GM06990 (cell line): ENCODE data around the gene CINP.

Experiments used
- DNase-seq: peaks from one replicate; pipeline ENCODE4 v3.0.0-alpha.2; 2011; ENCODE audit not compliant: insufficient read length; ENCODE audit errors: extremely low read depth
- H3K27me3 ChIP-seq: replicated peaks from 2 replicates; pipeline ENCODE4 v1.6.0; 2011; ENCODE audit warnings: low read length; ENCODE audit not compliant: control insufficient read depth, insufficient read depth
- H3K36me3 ChIP-seq: 2 replicates; pipeline ENCODE4 v1.5.1; 2011; ENCODE audit warnings: low read length; ENCODE audit not compliant: control insufficient read depth, insufficient read depth
- H3K4me3 ChIP-seq: replicated peaks from 2 replicates; pipeline ENCODE4 v1.5.1; 2011; ENCODE audit warnings: low read depth, mild to moderate bottlenecking, control low read depth, low read length
- CTCF ChIP-seq: IDR thresholded peaks from 2 replicates; pipeline ENCODE4 v1.5.1; 2011; ENCODE audit warnings: low read length, control low read depth, mild to moderate bottlenecking, inconsistent platforms; ENCODE audit not compliant: insufficient read depth, poor library complexity, severe bottlenecking

CINP gene

GRCh38 chr14:102323102-102323501, 39.6 kb downstream of the CINP start:
- no peak for DNase-seq
- peak; percentile 63 for TF ChIP-seq CTCF
- Histone ChIP-seq H3K36me3 (peaks cover 3% of the 10 kb centered on the region; the same call in 1 of the 2 replicates), H3K4me3 (no peak overlapping the region), H3K27me3 (no peaks in the 10 kb centered on the region)

DNA sequence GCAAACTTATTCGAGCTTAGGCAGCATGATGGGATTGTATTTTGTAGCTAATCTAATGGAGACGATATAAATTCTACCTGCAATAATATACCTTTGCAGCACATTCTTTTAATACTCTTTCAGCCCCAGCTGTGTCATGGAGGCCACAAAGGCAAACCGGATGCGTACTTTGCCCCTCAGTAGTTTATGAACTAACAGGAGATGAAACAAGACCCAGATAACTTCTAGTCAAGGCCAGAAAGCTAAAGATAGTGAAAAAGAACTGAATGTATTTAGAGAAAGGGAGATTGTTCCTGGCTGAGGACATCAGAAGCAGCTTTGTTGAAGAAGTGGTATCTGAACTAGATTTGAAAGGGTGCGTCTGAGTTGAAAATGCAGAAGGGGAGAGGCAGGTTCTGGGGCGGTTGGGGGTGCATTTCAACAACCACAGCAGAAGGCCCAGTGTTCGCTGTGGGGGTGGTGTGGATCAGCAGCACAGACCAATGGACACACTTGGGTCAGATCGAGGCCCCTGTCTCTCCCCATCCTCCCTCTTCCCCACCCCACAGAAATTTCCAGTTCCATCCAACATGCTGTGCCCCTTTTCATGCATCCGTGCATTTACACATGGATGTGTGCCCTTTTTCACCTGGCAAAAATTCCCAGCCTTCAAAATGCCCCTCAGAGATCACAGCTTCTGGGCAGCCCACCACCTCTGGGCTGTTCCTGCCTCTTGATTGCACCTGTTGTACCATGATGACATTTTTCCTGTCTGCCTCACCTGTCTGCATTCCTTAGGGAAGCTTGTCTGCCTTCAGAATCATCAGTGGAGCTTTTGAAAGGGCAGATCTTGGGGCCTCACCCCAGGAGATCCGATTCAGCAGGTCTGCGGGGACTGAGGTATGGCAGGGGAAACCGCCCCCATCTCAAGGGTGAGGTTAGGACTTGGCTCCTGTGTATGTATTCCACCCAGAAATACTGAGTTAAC, 41.0 kb downstream of the CINP start:
- H3K27me3 ChIP-seq: no peaks in the 10 kb centered on the region
- no peak for DNase-seq
- no peak for TF ChIP-seq CTCF
- H3K36me3 ChIP-seq: peaks cover 3% of the 10 kb centered on the region; the same call in 1 of the 2 replicates
- no peak overlapping the region for H3K4me3 ChIP-seq

GRCh38 chr14:102320671-102321455, 41.8 kb downstream of the CINP start:
- no peaks in the 10 kb centered on the region for H3K27me3 ChIP-seq
- no peak for TF ChIP-seq CTCF
- H3K4me3 ChIP-seq: peak overlapping the region; percentile 83
- H3K36me3 ChIP-seq: peaks cover under 1% of the 10 kb centered on the region; the same call in 1 of the 2 replicates
- no peak for DNase-seq

- Histone ChIP-seq H3K27me3 (no peaks in the 10 kb centered on the region), H3K36me3 (no peaks in the 10 kb centered on the region), H3K4me3 (peak overlapping the region; percentile 83)
- peak; percentile 61 for DNase-seq
- TF ChIP-seq CTCF: no peak
These were observed 42.5 kb downstream of the CINP start for GRCh38 chr14:102320033-102320660.

- Histone ChIP-seq H3K27me3 (no peaks in the 10 kb centered on the region), H3K4me3 (peak within 1 kb of the TSS; percentile 83), H3K36me3 (no peaks in the 10 kb centered on the region)
- DNase-seq: peak; percentile 91
- TF ChIP-seq CTCF: no peak
These were observed 43.2 kb downstream of the CINP start, which contains the start of gene ZNF839 for GRCh38 chr14:102319351-102320032. TSS of gene ZNF839 (plus strand) at chr14:102319746. CDS start at chr14:102319766, 20 bp downstream.
